SK-N-SH treated with all-trans-retinoic acid at 6 μM for 48 hours (cell line): ENCODE results near the gene TF.

Experiments
- ATAC-seq: fragments of 200-7000 bp; cut with Tn5 transposase; 3 replicates; pipeline ENCODE4 v1.9.1; 2020; ENCODE audit warnings: mild to moderate bottlenecking, moderate library complexity
- ARNTL ChIP-seq: fragments of 450-650 bp; formaldehyde crosslinking; IDR thresholded peaks from 2 replicates; pipeline ENCODE4 v1.5.0; 2020; ENCODE audit warnings: low read depth, mild to moderate bottlenecking, moderate library complexity, borderline replicate concordance
- BACH2 ChIP-seq: fragments of 250-450 bp; sonication (Bioruptor Pico); IDR thresholded peaks from 2 replicates; pipeline ENCODE4 v1.9.0; 2021; ENCODE audit warnings: mild to moderate bottlenecking, borderline replicate concordance
- CREB5 ChIP-seq: fragments of 250-450 bp; sonication (Bioruptor Pico); IDR thresholded peaks from 2 replicates; pipeline ENCODE4 v1.5.1; 2020; ENCODE audit warnings: low read depth, mild to moderate bottlenecking, moderate library complexity
- CSDC2 ChIP-seq: fragments of 250-450 bp; sonication (Bioruptor Pico); IDR thresholded peaks from 2 replicates; pipeline ENCODE4 v1.5.0; 2020; ENCODE audit warnings: mild to moderate bottlenecking, moderate library complexity
- ESRRG ChIP-seq: fragments of 250-450 bp; sonication (Bioruptor Pico); IDR thresholded peaks from 2 replicates; pipeline ENCODE4 v1.6.1; 2021; ENCODE audit warnings: mild to moderate bottlenecking
- GLIS3 ChIP-seq: fragments of 250-450 bp; sonication (Bioruptor Pico); IDR thresholded peaks from 2 replicates; pipeline ENCODE4 v1.5.0; 2020; ENCODE audit warnings: mild to moderate bottlenecking, moderate library complexity
- ISL1 ChIP-seq: fragments of 250-450 bp; sonication (Bioruptor Pico); IDR thresholded peaks from 2 replicates; pipeline ENCODE4 v2.1.2; 2022; ENCODE audit warnings: mild to moderate bottlenecking, moderate library complexity
- OSR1 ChIP-seq: fragments of 250-450 bp; sonication (Bioruptor Pico); IDR thresholded peaks from 2 replicates; pipeline ENCODE4 v1.8.0; 2022; ENCODE audit warnings: moderate library complexity, mild to moderate bottlenecking, inconsistent platforms
- PATZ1 ChIP-seq: fragments of 250-450 bp; sonication (Bioruptor Pico); IDR thresholded peaks from 2 replicates; pipeline ENCODE4 v1.8.0; 2020; ENCODE audit warnings: mild to moderate bottlenecking, moderate library complexity, borderline replicate concordance
- PPARA ChIP-seq: fragments of 250-450 bp; sonication (Bioruptor Pico); IDR thresholded peaks from 2 replicates; pipeline ENCODE4 v1.5.0; 2020; ENCODE audit warnings: mild to moderate bottlenecking, borderline replicate concordance
- RARB ChIP-seq: fragments of 250-450 bp; sonication (Bioruptor Pico); IDR thresholded peaks from 2 replicates; pipeline ENCODE4 v1.8.0; 2021; ENCODE audit warnings: mild to moderate bottlenecking, moderate library complexity
- SNAI2 ChIP-seq: fragments of 250-450 bp; sonication (Bioruptor Pico); IDR thresholded peaks from 2 replicates; pipeline ENCODE4 v1.5.0; 2020; ENCODE audit warnings: mild to moderate bottlenecking, moderate library complexity
- TCF4 ChIP-seq: fragments of 250-450 bp; sonication (Bioruptor Pico); IDR thresholded peaks from 2 replicates; pipeline ENCODE4 v1.8.0; 2021; ENCODE audit warnings: mild to moderate bottlenecking, moderate library complexity, borderline replicate concordance
- TOX ChIP-seq: fragments of 250-450 bp; sonication (Bioruptor Pico); IDR thresholded peaks from 2 replicates; pipeline ENCODE4 v1.8.0; 2021; ENCODE audit warnings: mild to moderate bottlenecking, moderate library complexity, borderline replicate concordance
- TSHZ2 ChIP-seq: fragments of 250-450 bp; sonication (Bioruptor Pico); IDR thresholded peaks from 2 replicates; pipeline ENCODE4 v1.5.0; 2020; ENCODE audit warnings: mild to moderate bottlenecking, moderate library complexity
- ZFP3 ChIP-seq: fragments of 250-450 bp; sonication (Bioruptor Pico); IDR thresholded peaks from 2 replicates; pipeline ENCODE4 v1.5.0; 2020; ENCODE audit warnings: mild to moderate bottlenecking, moderate library complexity
- ZFP30 ChIP-seq: fragments of 450-650 bp; formaldehyde crosslinking; IDR thresholded peaks from 2 replicates; pipeline ENCODE4 v1.5.0; 2022; ENCODE audit warnings: mild to moderate bottlenecking, moderate library complexity
- ZNF565 ChIP-seq: fragments of 450-650 bp; formaldehyde crosslinking; conservative IDR thresholded peaks from 2 replicates; pipeline ENCODE4 v1.5.0; 2020; ENCODE audit warnings: low read depth, mild to moderate bottlenecking, moderate library complexity
- ZNF70 ChIP-seq: fragments of 450-650 bp; formaldehyde crosslinking; IDR thresholded peaks from 2 replicates; pipeline ENCODE4 v1.5.0; 2020; ENCODE audit warnings: mild to moderate bottlenecking, moderate library complexity

The TF gene

GRCh38 chr3:133734305-133734704 is 11.9 kb upstream of the TF start:
- TF ChIP-seq PPARA (CRISPR knock-in tag) (no peak), CREB5 (CRISPR knock-in tag) (no peak), TOX (CRISPR knock-in tag) (no peak), ARNTL (CRISPR knock-in tag) (no peak), OSR1 (CRISPR knock-in tag) (no peak), ISL1 (no peak), GLIS3 (CRISPR knock-in tag) (no peak), PATZ1 (CRISPR knock-in tag) (no peak), RARB (no peak), CSDC2 (CRISPR knock-in tag) (no peak), ZNF70 (CRISPR knock-in tag) (no peak), ESRRG (CRISPR knock-in tag) (no peak), TCF4 (CRISPR knock-in tag) (no peak), SNAI2 (CRISPR knock-in tag) (no peak), ZFP3 (CRISPR knock-in tag) (no peak), ZFP30 (no peak)
- no peak for ATAC-seq

- no peak for TF ChIP-seq RARB
- no peak for TF ChIP-seq TCF4 (CRISPR knock-in tag)
- no peak; the same call in 2 of the 3 replicates for ATAC-seq
Measured at GRCh38 chr3:133742351-133743091, 3.7 kb upstream of the TF start.

GRCh38 chr3:133744241-133744640 is 2.0 kb upstream of the TF start:
- TF ChIP-seq TOX (CRISPR knock-in tag) = no peak
- TF ChIP-seq TSHZ2 (CRISPR knock-in tag) = no peak
- TF ChIP-seq OSR1 (CRISPR knock-in tag) = no peak
- no peak for TF ChIP-seq GLIS3 (CRISPR knock-in tag)
- no peak for TF ChIP-seq ZNF565 (CRISPR knock-in tag)
- TF ChIP-seq PATZ1 (CRISPR knock-in tag) = no peak
- TF ChIP-seq CREB5 (CRISPR knock-in tag) = no peak
- no peak for TF ChIP-seq ZNF70 (CRISPR knock-in tag)
- no peak for TF ChIP-seq BACH2 (CRISPR knock-in tag)
- TF ChIP-seq TCF4 (CRISPR knock-in tag) = no peak
- TF ChIP-seq ZFP30 = no peak
- no peak for TF ChIP-seq RARB
- TF ChIP-seq, all 23 proteins: peak for 0
- ATAC-seq = no peak
